Activated T-cell treated with anti-CD3 and anti-CD28 coated beads for 24 hours (primary cell): Measurements from ENCODE around the gene OAS3.
"Not testable (repeated sequence)": the region's sequence is repeated elsewhere in the genome, so short reads cannot be mapped to it uniquely, and the experiment has no call there.

Experiments used
- DNase-seq: peaks from one replicate; pipeline ENCODE4 v3.0.0-alpha.2; 2020; ENCODE audit warnings: low read depth

Gene OAS3

GRCh38 chr12:112950701-112951100 lies 12.4 kb downstream of the OAS3 start:
- DNase-seq = no peak

- not testable (repeated sequence) for DNase-seq
Measured at GRCh38 chr12:112957125-112957524, 18.9 kb downstream of the OAS3 start.

GRCh38 chr12:112961074-112961473 lies 22.8 kb downstream of the OAS3 start:
- DNase-seq = no peak

- DNase-seq = no peak
Measured at GRCh38 chr12:112961536-112961935, 23.3 kb downstream of the OAS3 start.

GRCh38 chr12:112962561-112962960 lies 24.3 kb downstream of the OAS3 start:
- no peak for DNase-seq

GRCh38 chr12:112963227-112963861 lies 25.1 kb downstream of the OAS3 start:
- DNase-seq = no peak

- DNase-seq = no peak
Measured at GRCh38 chr12:112964067-112964670, 25.9 kb downstream of the OAS3 start.

GRCh38 chr12:112964915-112965314 lies 26.6 kb downstream of the OAS3 start:
- no peak for DNase-seq

GRCh38 chr12:112965643-112966042 lies 27.4 kb downstream of the OAS3 start:
- DNase-seq = no peak

- DNase-seq = no peak
Measured at GRCh38 chr12:112967306-112967705, 29.0 kb downstream of the OAS3 start.

- DNase-seq = no peak
Measured at GRCh38 chr12:112967858-112968257, 29.6 kb downstream of the OAS3 start.

- DNase-seq = no peak
Measured at GRCh38 chr12:112969547-112970306, 31.5 kb downstream of the OAS3 start.

GRCh38 chr12:112970391-112970790 lies 32.1 kb downstream of the OAS3 start:
- DNase-seq = no peak

- no peak for DNase-seq
Measured at GRCh38 chr12:112971248-112971647, 33.0 kb downstream of the OAS3 start.

- no peak for DNase-seq
Measured at GRCh38 chr12:112973011-112973735, 34.9 kb downstream of the OAS3 start.

GRCh38 chr12:112973818-112974231 lies 35.6 kb downstream of the OAS3 start:
- no peak for DNase-seq

- no peak for DNase-seq
Measured at GRCh38 chr12:112974904-112975303, 36.6 kb downstream of the OAS3 start.

GRCh38 chr12:112977139-112977538 lies 38.9 kb downstream of the OAS3 start:
- no peak for DNase-seq

GRCh38 chr12:112977641-112978040 lies 39.4 kb downstream of the OAS3 start:
- DNase-seq = no peak

- DNase-seq = peak; percentile 70
Measured at GRCh38 chr12:112978163-112979040, 40.1 kb downstream of the OAS3 start, which contains the start of gene OAS2. Gene OAS2 (plus strand): TSS chr12:112978519. CDS start chr12:112978609, 90 bp downstream.

GRCh38 chr12:112979041-112979680 lies 40.9 kb downstream of the OAS3 start:
- DNase-seq = no peak
